ENCODE data around the gene CLDND1. TPM values are rescaled to one million over a fixed set of nuclear protein-coding genes. Genes with fewer than 3 reads are reported as not detected.
A peak's percentile ranks its signal among the peaks of the same experiment; 100 is the strongest.

Gene CLDND1
- polyA plus RNA-seq, 12 donors, result 56.3 to 148 (median 95.6) TPM; not detected in 1

- no peak for DNase-seq
Measured at GRCh38 chr3:98525494-98525893, 2.8 kb upstream of the CLDND1 start.

GRCh38 chr3:98521897-98522543 lies 682 bp downstream of the CLDND1 start:
- DNase-seq, result peak; percentile 63

GRCh38 chr3:98519351-98519750 lies 3.4 kb downstream of the CLDND1 start:
- DNase-seq, result no peak

- no peak for DNase-seq
Measured at GRCh38 chr3:98518816-98519215, 3.9 kb downstream of the CLDND1 start.

- DNase-seq, result no peak
Measured at GRCh38 chr3:98514948-98515347, 7.8 kb downstream of the CLDND1 start.

- DNase-seq, result no peak
Measured at GRCh38 chr3:98513736-98514135, 9.0 kb downstream of the CLDND1 start.

GRCh38 chr3:98513091-98513511 lies 9.6 kb downstream of the CLDND1 start:
- no peak for DNase-seq

- no peak for DNase-seq
Measured at GRCh38 chr3:98512576-98512975, 10.1 kb downstream of the CLDND1 start.

- no peak for DNase-seq
Measured at GRCh38 chr3:98508582-98508981, 14.1 kb downstream of the CLDND1 start.

DNA sequence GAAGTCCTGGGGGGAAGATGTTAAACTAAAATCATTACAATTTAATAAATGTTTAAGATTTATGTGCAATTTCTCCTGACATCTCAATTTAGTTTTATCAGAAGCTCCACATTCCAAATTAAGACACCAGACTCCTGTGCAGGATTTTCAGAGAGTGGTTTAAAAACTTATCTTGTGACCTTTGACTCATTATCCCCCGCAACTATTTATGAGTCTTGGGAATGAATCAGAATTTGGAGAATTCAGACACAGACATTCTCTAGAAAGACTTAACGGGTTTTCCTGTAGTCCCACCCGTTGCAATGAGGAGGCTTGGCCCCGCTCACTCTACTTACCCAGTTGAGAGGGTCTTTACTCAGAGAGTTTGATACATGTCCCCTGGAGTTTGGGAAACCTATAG lies 18.2 kb downstream of the CLDND1 start:
- no peak for DNase-seq

GRCh38 chr3:98501863-98502576 lies 20.7 kb downstream of the CLDND1 start:
- DNase-seq, result no peak

DNA sequence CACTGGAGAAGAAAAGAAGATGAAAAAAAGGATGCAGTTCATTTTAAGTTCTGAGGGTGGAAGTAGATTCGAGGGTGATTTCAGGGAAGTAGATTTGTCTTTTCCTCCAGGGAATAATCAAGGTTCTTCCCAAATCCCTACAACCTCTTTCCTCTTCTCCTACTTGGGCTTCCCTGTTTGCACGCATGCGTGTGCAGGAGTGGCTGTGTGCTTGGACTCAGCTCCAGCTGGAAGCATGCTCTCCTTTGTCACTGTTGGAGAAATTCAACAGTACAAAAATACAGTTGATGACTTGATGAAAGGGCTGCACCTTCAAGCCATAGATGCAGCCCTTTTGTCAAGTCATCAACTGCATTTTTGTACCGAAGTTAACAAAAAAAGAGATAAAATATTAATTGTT lies 21.4 kb downstream of the CLDND1 start:
- DNase-seq, result no peak

DNA sequence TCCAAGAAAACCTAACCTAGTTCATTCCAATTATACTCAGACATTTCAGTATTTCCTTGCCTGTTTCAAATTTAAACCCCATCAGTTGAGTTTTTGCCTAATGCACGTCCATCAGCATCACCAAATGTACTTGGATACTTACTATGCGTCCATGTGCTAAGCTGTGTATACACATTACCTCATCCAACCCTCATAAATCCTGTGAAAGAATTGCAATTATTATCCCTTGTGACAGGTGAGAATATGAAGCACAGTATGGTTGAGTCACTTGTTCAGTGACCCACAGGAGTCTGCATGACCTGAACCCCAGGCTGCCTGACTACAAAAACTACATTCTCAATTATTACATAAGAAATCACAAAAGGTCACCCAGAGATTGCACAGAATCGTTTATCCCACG lies 22.7 kb downstream of the CLDND1 start:
- no peak for DNase-seq

GRCh38 chr3:98497381-98497780 lies 25.3 kb downstream of the CLDND1 start, which contains the start of gene OR5K2:
TSS of gene OR5K2 (plus strand) at chr3:98497681. CDS start at chr3:98497681, 0 bp downstream.
- DNase-seq, result no peak

GRCh38 chr3:98483626-98484025 lies 39.1 kb downstream of the CLDND1 start:
- DNase-seq, result no peak

- DNase-seq, result no peak
Measured at GRCh38 chr3:98482717-98483482, 39.8 kb downstream of the CLDND1 start.

Other genes with a start within 250 kb of the CLDND1 start
- gene OR5H2, start 240.4 kb downstream of the CLDND1 start, polyA plus RNA-seq (ENCODE audit: insufficient read length in 12 of 12), result not detected
- gene OR5K4, start 169.0 kb downstream of the CLDND1 start, polyA plus RNA-seq (ENCODE audit: insufficient read length in 12 of 12), result not detected
- gene OR5K3, start 132.2 kb downstream of the CLDND1 start, polyA plus RNA-seq (ENCODE audit: insufficient read length in 12 of 12), result not detected
- gene OR5K1, start 59.7 kb downstream of the CLDND1 start, polyA plus RNA-seq (ENCODE audit: insufficient read length in 12 of 12), result not detected
- under 1 TPM in 4 of 12 donors, not detected in 8; 0.15 to 0.73 (median 0.19) TPM for gene OR5K2, start 25.2 kb downstream of the CLDND1 start, polyA plus RNA-seq (ENCODE audit: insufficient read length in 12 of 12)
- gene GPR15, start 9.1 kb upstream of the CLDND1 start, polyA plus RNA-seq (ENCODE audit: insufficient read length in 12 of 12), result not detected
- 10 to 100 TPM in 10 of 12 donors, 1 to 10 TPM in 1, not detected in 1; 9.9 to 21.3 (median 14.8) TPM for gene CPOX, start 70.7 kb upstream of the CLDND1 start, polyA plus RNA-seq (ENCODE audit: insufficient read length in 12 of 12)
- 10 to 100 TPM in 3 of 12 donors, 1 to 10 TPM in 8, not detected in 1; 4.5 to 15.1 (median 6.8) TPM for gene ST3GAL6, start 240.4 kb upstream of the CLDND1 start, polyA plus RNA-seq (ENCODE audit: insufficient read length in 12 of 12)